ENCODE data around the gene PDE12. TPM values are rescaled to one million over a fixed set of nuclear protein-coding genes. Genes with fewer than 3 reads are reported as not detected.

PDE12 gene
- total RNA-seq (10 to 100 TPM; 23.1 to 24.3 TPM), polyA plus RNA-seq (ENCODE audit: insufficient read length in 6 of 6) (10 to 100 TPM in 5 of 6 donors, 1 to 10 TPM in 1; 9.6 to 13.3 (median 10.7) TPM)
- long read RNA-seq, donor 1, full-length matches to known transcripts, result 6 of 6 reads
- long read RNA-seq, donor 1, partial matches to known transcripts, result 0 of 6 reads
- long read RNA-seq, donor 1, other reads (novel, unspliced or antisense), result 0 of 6 reads
- long read RNA-seq, donor 2, full-length matches to known transcripts, result 3 of 265 reads
- long read RNA-seq, donor 2, partial matches to known transcripts, result 53 of 265 reads
- long read RNA-seq, donor 2, other reads (novel, unspliced or antisense), result 209 of 265 reads
- long read RNA-seq, donor 3, full-length matches to known transcripts, result 3 of 3 reads
- long read RNA-seq, donor 3, partial matches to known transcripts, result 0 of 3 reads
- long read RNA-seq, donor 3, other reads (novel, unspliced or antisense), result 0 of 3 reads
- long read RNA-seq, donor 4, full-length matches to known transcripts, result 2 of 8 reads
- long read RNA-seq, donor 4, partial matches to known transcripts, result 1 of 8 reads
- long read RNA-seq, donor 4, other reads (novel, unspliced or antisense), result 5 of 8 reads
- long read RNA-seq, donor 5, full-length matches to known transcripts, result 5 of 196 reads
- long read RNA-seq, donor 5, partial matches to known transcripts, result 191 of 196 reads
- long read RNA-seq, donor 5, other reads (novel, unspliced or antisense), result 0 of 196 reads
- long read RNA-seq, donor 6, full-length matches to known transcripts, result 2 of 2 reads
- long read RNA-seq, donor 6, partial matches to known transcripts, result 0 of 2 reads
- long read RNA-seq, donor 6, other reads (novel, unspliced or antisense), result 0 of 2 reads
- long read RNA-seq, donor 7, full-length matches to known transcripts, result 3 of 3 reads
- long read RNA-seq, donor 7, partial matches to known transcripts, result 0 of 3 reads
- long read RNA-seq, donor 7, other reads (novel, unspliced or antisense), result 0 of 3 reads
- long read RNA-seq, donor 8, full-length matches to known transcripts, result 4 of 244 reads
- long read RNA-seq, donor 8, partial matches to known transcripts, result 34 of 244 reads
- long read RNA-seq, donor 8, other reads (novel, unspliced or antisense), result 206 of 244 reads
- long read RNA-seq, donor 9, result 0 reads
- long read RNA-seq, donor 10, full-length matches to known transcripts, result 1 of 2 reads
- long read RNA-seq, donor 10, partial matches to known transcripts, result 0 of 2 reads
- long read RNA-seq, donor 10, other reads (novel, unspliced or antisense), result 1 of 2 reads
- long read RNA-seq, donor 11, full-length matches to known transcripts, result 3 of 3 reads
- long read RNA-seq, donor 11, partial matches to known transcripts, result 0 of 3 reads
- long read RNA-seq, donor 11, other reads (novel, unspliced or antisense), result 0 of 3 reads
- long read RNA-seq, donor 12, full-length matches to known transcripts, result 3 of 3 reads
- long read RNA-seq, donor 12, partial matches to known transcripts, result 0 of 3 reads
- long read RNA-seq, donor 12, other reads (novel, unspliced or antisense), result 0 of 3 reads

GRCh38 chr3:57555738-57556458 lies at the start of gene PDE12:
TSS of gene PDE12 (plus strand) at chr3:57556274. CDS start at chr3:57556380, 106 bp downstream.
- Histone ChIP-seq H3K36me3 (peaks cover 0 to 20% of the 10 kb centered on the region in 2 donors), H3K4me3 (peak within 1 kb of the TSS; percentile 77 to 96), H3K9me3 (no peaks in the 10 kb centered on the region), H3K4me1 (peaks cover 15 to 38% of the 10 kb centered on the region in 2 donors), H3K27ac (peak within 1 kb of the TSS; percentile 85 to 93), H3K27me3 (no peaks in the 10 kb centered on the region)
- ATAC-seq (peak; percentile 93), DNase-seq (peak; percentile 84 to 95 (median 90))
- no peak for TF ChIP-seq CTCF (IDR thresholded peaks at IDR 0.05)
- intact Hi-C loops (cut with DNase I), result no loop called here

- TF ChIP-seq CTCF (IDR thresholded peaks at IDR 0.05), result no peak
- intact Hi-C loops (cut with DNase I), result no loop called here
Observed at GRCh38 chr3:57512166-57512565, 43.9 kb upstream of the PDE12 start.

GRCh38 chr3:57518276-57518915 lies 37.7 kb upstream of the PDE12 start:
- ATAC-seq (no peak), DNase-seq (no peak)
- Histone ChIP-seq H3K4me3 (no peak overlapping the region), H3K4me1 (no peaks in the 10 kb centered on the region), H3K9me3 (no peaks in the 10 kb centered on the region), H3K27me3 (no peaks in the 10 kb centered on the region), H3K27ac (no peak overlapping the region), H3K36me3 (no peaks in the 10 kb centered on the region)
- intact Hi-C loops (cut with DNase I), result no loop called here
- no peak for TF ChIP-seq CTCF (IDR thresholded peaks at IDR 0.05)

More at GRCh38 chr3:57512166-57512565, 43.9 kb upstream of the PDE12 start:
- Histone ChIP-seq H3K4me1 (no peaks in the 10 kb centered on the region), H3K4me3 (no peak overlapping the region), H3K9me3 (no peaks in the 10 kb centered on the region), H3K27ac (no peak overlapping the region), H3K27me3 (no peaks in the 10 kb centered on the region), H3K36me3 (no peaks in the 10 kb centered on the region)
- DNase-seq (peak in 1 of 4 donors; percentile 2), ATAC-seq (no peak)

- DNase-seq, result no peak
- TF ChIP-seq CTCF (IDR thresholded peaks at IDR 0.05), result no peak
- ATAC-seq, result peak; percentile 24
- Histone ChIP-seq H3K4me3 (no peak overlapping the region), H3K4me1 (no peaks in the 10 kb centered on the region), H3K27me3 (no peaks in the 10 kb centered on the region), H3K9me3 (no peaks in the 10 kb centered on the region), H3K27ac (no peak overlapping the region), H3K36me3 (no peaks in the 10 kb centered on the region)
- intact Hi-C loops (cut with DNase I), result no loop called here
Observed at GRCh38 chr3:57530071-57530608, 25.9 kb upstream of the PDE12 start.
